AG08395 (cell line): ENCODE data around the gene SLC44A4.
"Not testable (repeated sequence)": the region's sequence is repeated elsewhere in the genome, so short reads cannot be mapped to it uniquely, and the experiment has no call there.

ENCODE experiments used
- DNase-seq: peaks from one replicate; pipeline ENCODE4 v3.0.0; 2012; ENCODE audit warnings: mixed read lengths, low spot score

The SLC44A4 gene

DNA sequence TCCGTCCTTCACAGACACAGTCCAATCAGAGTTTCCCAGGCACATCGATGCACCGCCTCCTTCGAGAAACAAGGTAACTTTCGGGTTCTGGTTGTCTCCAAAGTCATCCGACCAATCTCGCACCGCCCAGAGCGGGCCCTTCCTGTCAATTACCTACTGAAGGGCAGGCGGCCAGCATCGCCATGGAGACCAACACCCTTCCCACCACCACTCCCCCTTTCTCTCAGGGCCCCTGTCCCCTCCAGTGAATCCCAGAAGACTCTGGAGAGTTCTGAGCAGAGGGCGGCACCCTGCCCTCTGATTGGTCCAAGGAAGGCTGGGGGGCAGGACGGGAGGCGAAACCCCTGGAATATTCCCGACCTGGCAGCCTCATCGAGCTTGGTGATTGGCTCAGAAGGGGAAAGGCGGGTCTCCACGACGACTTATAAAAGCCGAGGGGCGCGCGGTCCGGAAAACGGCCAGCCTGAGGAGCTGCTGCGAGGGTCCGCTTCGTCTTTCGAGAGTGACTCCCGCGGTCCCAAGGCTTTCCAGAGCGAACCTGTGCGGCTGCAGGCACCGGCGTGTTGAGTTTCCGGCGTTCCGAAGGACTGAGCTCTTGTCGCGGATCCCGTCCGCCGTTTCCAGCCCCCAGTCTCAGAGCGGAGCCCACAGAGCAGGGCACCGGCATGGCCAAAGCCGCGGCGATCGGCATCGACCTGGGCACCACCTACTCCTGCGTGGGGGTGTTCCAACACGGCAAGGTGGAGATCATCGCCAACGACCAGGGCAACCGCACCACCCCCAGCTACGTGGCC lies 51.3 kb downstream of the SLC44A4 start, which contains the start of gene HSPA1B:
TSS of gene HSPA1B (plus strand) at position 453 of the 794 bp plus-strand sequence. CDS start at position 666, 213 bp downstream.
- DNase-seq = peak; percentile 99

DNA sequence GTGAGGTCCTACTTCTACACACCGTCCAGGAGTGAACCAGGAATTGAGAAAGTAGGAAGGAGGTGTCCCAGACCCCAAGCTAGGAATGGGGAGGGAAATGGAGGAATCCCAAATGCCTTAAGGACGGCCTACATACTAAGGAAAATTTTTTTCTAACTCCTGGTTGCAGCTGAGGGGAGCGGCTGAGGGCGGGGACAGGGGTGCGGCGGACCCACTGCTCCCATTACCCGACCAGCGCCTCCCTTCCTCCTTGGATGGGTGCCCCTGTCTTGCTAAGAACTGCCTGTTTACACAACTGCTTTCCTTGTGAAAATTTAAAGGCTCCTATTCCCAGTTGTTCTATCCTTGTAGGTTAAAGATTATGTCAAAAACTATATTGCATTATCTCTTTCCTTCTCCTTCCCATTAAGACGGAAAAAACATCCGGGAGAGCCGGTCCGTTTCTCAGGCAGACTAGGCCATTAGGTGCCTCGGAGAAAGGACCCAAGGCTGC lies 52.0 kb downstream of the SLC44A4 start:
- peak; percentile 83 for DNase-seq

DNA sequence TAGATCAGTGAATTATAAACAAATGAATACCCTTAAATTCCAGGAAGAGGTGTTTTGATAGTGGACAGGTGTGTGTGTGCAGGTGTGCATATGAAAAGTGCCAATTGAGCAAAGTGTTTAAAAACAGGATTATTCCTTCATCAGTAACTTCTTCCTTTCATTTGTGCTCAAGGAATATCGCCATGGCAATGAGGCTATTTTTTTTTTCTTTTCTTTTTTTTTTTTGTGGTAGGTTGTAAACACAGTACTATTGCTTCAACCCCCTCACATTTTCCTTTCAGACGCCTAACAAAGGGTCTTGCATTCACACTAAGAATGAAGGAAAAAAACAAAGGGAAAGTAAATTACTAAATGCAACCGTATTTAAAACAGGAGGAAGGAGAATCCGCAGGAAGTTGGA lies 53.2 kb downstream of the SLC44A4 start:
- no peak for DNase-seq

DNA sequence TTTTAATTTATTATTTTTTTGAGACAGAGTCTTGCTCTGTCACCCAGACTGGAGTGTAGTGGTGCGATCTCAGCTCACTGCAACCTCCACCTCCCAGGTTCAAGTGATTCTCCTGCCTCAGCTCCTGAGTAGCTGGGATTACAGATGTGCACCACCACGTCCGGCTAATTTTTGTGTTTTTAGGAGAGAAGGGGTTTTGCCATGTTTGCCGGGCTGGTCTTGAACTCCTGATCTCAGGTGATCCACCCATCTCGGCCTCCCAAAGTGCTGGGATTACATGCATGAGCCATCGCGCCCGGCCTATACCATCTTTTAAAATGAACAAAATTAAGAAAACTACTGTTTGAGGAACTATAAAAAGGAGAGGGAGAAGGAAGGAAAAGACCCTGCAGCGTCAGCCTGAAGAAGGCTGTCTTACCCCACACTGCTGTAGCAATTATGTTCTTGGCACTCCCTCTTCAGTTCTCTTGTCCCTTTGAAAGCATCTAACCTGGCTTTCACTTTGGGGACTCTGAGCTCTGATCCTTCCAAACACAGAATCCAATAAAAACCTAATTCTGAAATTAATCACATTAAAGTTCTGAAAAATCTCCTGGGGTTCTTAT lies 55.1 kb downstream of the SLC44A4 start:
- DNase-seq = not testable (repeated sequence)

DNA sequence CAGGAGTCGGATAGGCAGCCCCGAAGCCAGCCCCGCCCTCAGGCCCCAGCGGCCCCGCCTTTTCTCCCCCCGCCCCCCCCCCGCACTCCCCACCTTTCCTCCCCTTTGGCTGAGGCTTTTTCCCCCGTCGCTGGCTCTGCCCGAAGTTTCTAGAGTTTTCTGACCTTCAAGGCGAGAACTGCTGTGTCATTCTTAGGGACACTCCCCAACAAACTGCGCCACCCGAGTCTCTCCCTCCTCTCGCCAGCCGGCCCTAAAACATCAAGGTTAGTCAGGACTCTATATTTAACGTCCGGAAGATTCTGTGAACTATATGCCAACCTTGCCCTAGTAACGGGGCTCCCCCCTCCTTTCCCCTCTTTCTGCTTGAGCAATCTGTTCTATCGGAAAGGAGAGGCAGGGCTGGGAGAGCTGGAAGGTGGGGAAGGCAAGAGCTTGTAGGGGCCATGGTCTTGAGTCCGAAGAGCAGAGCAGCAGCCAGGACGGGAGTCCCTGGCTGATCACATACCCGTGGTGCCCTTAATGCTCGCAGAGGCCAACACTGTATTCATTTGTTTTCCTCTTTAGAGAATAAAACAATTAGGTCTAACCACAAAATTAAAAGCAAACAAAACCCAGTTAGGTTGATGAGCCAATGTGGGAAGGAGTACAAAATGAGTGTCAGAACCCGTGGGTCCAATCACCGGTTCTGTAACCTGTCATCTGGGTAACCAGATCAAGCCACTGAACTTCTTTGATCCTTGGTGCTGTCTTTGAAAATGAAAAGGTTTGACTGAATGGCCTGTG lies 56.6 kb downstream of the SLC44A4 start:
- peak; percentile 80 for DNase-seq

DNA sequence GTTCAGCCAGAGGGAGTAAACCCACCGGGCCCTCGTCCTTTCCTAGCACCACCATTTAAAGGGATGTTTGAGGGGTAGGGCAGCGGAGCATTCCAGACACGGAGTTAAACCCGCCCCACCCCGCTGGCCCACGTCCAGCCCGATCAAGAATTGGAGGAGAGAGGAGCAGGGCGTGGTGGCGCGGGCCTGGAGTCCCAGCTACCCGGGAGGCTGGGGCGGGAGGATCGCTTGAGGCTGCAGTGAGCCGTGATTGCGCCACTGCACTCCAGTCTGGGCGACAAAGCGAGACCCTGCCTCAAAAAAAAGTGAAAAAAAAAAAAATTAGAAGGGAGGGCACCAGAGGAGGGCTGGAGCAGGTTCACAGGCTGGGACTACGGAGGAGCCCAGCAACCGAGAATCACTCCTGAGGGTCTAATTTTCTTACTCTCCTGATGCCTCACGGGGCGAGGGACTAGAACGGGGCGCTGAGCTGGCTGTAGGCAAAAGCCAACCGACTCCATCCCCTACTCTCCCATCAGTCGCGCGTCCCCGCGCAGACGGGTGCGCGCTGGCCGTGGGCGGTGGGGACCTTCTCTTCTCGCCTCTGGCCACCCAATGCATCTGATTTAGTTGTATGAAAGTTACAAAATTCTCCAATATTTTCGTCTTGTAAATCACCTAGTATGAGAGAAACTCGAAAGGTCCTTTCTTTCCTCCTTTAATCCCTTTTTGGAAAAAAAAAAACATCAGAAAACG lies 57.3 kb downstream of the SLC44A4 start:
- DNase-seq = peak; percentile 35

DNA sequence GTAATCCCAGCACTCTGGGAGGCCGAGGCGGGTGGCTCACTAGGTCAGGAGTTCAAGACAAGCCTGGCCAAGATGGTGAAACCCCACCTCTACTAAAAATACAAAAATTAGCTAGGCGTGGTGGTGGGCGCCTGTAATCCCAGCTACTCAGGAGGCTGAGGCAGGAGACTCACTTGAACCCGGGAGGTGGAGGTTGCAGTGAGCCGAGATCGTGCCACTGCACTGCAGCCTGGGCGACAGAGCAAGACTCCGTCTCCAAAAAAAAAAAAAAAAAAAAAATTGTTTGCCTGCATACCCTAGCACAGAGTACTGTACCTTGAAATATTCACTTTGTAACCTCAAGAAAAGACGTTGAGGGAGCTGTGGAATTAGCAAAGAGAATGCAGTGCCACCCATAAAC lies 58.4 kb downstream of the SLC44A4 start:
- not testable (repeated sequence) for DNase-seq

DNA sequence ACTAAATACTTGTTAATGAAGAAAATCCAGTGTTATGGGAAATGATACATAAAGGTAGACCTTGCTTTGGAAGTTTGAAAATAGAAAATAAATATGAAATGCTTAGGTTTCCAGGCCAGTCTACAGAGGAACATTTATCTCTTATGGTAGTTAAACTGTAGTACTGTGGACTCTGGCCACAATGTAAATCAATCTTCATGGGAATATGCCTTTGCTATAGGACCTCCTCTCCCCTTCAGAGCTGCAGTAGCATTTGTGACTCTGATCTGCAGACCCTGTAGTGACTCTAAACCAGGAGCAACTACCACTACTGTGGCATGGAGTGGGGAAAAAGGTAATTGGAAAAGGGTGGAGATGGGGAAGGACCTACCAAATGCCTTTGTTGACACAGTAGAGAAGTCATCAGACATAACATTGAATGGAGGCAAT lies 58.9 kb downstream of the SLC44A4 start:
- no peak for DNase-seq

DNA sequence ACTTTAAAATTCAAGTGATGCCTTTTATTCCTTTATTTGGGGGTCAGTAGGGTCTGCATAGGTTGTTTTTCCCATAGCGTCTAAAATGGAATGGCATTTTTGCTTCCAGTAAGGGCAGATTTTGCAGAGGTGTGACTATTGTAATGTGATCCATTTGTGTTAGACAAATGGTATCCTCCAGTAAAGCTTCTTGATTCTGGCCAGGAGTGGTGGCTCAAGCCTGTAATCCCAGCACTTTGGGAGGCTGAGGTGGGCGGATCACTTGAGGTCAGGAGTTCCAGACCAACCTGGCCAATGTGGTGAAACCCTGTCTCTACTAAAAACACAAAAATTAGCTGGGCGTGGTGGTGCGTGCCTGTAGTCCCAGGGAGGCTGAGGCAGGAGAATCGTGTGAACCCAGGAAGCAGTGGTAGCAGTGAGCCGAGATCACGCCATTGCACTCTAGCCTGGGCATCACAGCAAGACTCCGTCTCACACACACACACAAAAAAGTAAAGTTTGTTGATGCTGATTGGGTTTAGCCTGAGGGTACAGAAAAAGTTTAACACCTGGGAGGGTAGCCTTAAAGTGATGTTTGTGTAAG lies 60.8 kb downstream of the SLC44A4 start:
- not testable (repeated sequence) for DNase-seq

DNA sequence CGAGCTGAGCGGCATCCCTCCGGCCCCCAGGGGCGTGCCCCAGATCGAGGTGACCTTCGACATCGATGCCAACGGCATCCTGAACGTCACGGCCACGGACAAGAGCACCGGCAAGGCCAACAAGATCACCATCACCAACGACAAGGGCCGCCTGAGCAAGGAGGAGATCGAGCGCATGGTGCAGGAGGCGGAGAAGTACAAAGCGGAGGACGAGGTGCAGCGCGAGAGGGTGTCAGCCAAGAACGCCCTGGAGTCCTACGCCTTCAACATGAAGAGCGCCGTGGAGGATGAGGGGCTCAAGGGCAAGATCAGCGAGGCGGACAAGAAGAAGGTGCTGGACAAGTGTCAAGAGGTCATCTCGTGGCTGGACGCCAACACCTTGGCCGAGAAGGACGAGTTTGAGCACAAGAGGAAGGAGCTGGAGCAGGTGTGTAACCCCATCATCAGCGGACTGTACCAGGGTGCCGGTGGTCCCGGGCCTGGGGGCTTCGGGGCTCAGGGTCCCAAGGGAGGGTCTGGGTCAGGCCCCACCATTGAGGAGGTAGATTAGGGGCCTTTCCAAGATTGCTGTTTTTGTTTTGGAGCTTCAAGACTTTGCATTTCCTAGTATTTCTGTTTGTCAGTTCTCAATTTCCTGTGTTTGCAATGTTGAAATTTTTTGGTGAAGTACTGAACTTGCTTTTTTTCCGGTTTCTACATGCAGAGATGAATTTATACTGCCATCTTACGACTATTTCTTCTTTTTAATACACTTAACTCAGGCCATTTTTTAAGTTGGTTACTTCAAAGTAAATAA lies 61.5 kb downstream of the SLC44A4 start:
- not testable (repeated sequence) for DNase-seq

DNA sequence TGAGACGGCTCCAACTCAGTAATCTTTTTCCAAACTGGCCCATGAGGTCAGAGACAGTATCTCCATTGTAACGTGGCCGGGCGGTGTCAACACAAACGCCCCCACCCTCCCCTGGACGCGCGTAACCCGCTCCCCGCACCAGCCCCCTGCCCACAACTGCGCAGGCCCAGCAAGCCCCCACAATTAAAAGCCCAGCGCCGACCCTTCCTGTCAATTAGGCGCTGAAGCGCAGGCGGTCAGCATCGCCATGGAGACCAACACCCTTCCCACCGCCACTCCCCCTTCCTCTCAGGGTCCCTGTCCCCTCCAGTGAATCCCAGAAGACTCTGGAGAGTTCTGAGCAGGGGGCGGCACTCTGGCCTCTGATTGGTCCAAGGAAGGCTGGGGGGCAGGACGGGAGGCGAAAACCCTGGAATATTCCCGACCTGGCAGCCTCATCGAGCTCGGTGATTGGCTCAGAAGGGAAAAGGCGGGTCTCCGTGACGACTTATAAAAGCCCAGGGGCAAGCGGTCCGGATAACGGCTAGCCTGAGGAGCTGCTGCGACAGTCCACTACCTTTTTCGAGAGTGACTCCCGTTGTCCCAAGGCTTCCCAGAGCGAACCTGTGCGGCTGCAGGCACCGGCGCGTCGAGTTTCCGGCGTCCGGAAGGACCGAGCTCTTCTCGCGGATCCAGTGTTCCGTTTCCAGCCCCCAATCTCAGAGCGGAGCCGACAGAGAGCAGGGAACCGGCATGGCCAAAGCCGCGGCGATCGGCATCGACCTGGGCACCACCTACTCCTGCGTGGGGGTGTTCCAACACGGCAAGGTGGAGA lies 63.6 kb downstream of the SLC44A4 start, which contains the start of the genes HSPA1A and HSPA1L:
TSS of gene HSPA1A (plus strand) at position 519 of the 814 bp plus-strand sequence. CDS start at position 733, 214 bp downstream.
TSS of gene HSPA1L (minus strand) at position 259 of the 814 bp plus-strand sequence. CDS start 3,311 bp downstream, outside the sequence.
- peak; percentile 95 for DNase-seq

DNA sequence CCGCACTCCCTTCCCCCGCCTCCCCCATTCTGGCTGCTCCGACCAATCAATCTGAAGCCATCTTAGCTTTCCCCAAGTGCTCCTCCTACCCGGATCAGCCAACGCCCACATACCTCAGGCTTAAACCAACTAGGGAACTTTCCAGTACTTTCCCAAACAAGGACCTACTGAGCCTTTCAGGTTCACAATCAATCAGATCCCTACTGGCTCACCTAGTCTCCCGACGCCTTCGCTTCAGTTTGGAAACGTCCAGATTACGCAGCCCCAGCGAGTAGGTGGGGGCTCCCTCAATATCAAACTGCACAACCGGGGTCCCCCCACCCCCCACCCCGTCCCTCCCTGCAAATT lies 64.1 kb downstream of the SLC44A4 start:
- DNase-seq = peak; percentile 95

DNA sequence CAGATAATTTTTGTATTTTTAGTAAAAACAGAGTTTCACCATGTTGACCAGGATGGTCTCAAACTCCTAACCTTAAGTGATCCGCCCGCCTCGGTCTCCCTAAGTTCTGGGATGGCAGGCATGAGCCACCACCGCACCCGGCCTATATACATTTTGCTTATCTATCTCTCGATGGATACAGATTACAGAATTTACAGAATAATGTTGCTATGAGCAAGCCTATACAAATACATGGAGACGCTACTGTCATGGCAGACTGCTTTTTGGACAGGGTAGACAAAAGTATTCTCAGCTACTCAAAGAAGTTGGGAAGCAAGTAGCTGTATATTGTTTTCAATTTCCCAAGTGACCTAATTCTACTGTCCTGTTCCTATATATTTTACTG lies 65.3 kb downstream of the SLC44A4 start:
- DNase-seq = no peak
